Body of pancreas (tissue), 4 donors: ENCODE measurements around the gene FOXO6. TPM values are rescaled to one million over a fixed set of nuclear protein-coding genes. Genes with fewer than 3 reads are reported as not detected.

Source experiments
- ATAC-seq: fragments of 150-250 bp; one replicate; pipeline ENCODE4 v1.9.1; 2016
- DNase-seq, 4 donors: peaks; one replicate each; pipeline ENCODE4 v3.0.0-alpha.2; 2019
- H3K27ac ChIP-seq, 4 donors: fragments of 200-600 bp; sonication (generic); 1 replicate in 3 of 4; 2 replicates in 1 of 4; pipeline versions ENCODE4 v1.5.1 to v1.6.1; 2016 to 2019; ENCODE audit warnings: mild to moderate bottlenecking in 1 of 4, mixed read lengths in 1 of 4, moderate library complexity in 1 of 4
- H3K27me3 ChIP-seq, 2 donors: fragments of 200-600 bp; sonication (generic); one replicate each; pipeline ENCODE4 v1.6.0; 2016; ENCODE audit warnings: mild to moderate bottlenecking in 1 of 2
- H3K36me3 ChIP-seq, 2 donors: fragments of 200-600 bp; sonication (generic); replicated peaks in 1 of 2; 2 replicates each; pipeline ENCODE4 v1.5.1; 2016; ENCODE audit warnings: low read depth in 2 of 2; ENCODE audit not compliant: insufficient read depth in 1 of 2
- H3K4me1 ChIP-seq: fragments of 200-600 bp; sonication (generic); one replicate; pipeline ENCODE4 v1.6.0; 2016
- H3K4me3 ChIP-seq, 2 donors: fragments of 200-600 bp; sonication (generic); 1 replicate in 1 of 2; 2 replicates in 1 of 2; pipeline ENCODE4 v1.5.1; 2016 to 2019
- H3K9me3 ChIP-seq, 3 donors: fragments of 200-600 bp; sonication (generic); 1 replicate in 2 of 3; 2 replicates in 1 of 3; pipeline ENCODE4 v1.5.1; 2016
- CTCF ChIP-seq, 7 experiments: fragments of 450-650 bp in 4 of 7; fragments of 200-600 bp in 3 of 7; sonication (generic) in 3 of 7; IDR thresholded peaks; one replicate each; pipeline ENCODE4 v1.5.1; 2016 to 2019; ENCODE audit warnings: antibody characterized with exemption in 7 of 7
- POLR2A ChIP-seq, 3 donors: fragments of 450-650 bp; IDR thresholded peaks; one replicate each; pipeline ENCODE4 v1.6.1; 2016; ENCODE audit warnings: antibody characterized with exemption in 3 of 3, mild to moderate bottlenecking in 2 of 3
- WGBS, 2 donors: methylation state at CpG; one replicate each; pipeline ENCODE4 v1.1.5; 2017; 5-methylcytosine and 5-hydroxymethylcytosine counted together
- intact Hi-C: fragments of 100-400 bp; cut with DNase I; formaldehyde crosslinking; loops from one replicate; pipeline ENCODE4 v1.15.1; 2023
- total RNA-seq, 2 donors: library from RNA; depleted of rRNA; stranded (reverse); fragments of >200 nt; gene quantifications; one replicate each; pipeline ENCODE4 v1.1.0, GENCODE V29; 2016

FOXO6 gene
- total RNA-seq, 2 donors from 2014 or later = 1.0 to 2.3 TPM

GRCh38 chr1:41394959-41395956, 34.0 kb downstream of the FOXO6 start:
- 58 to 68% methylated on average over 12 to 14 of the region's 14 CpGs for WGBS, 2 donors
- no peaks in the 10 kb centered on the region for H3K36me3 ChIP-seq
- no peak for ATAC-seq
- H3K27ac ChIP-seq = no peak overlapping the region
- H3K4me3 ChIP-seq = no peak overlapping the region
- peaks cover 7% of the 10 kb centered on the region for H3K4me1 ChIP-seq
- no peaks in the 10 kb centered on the region for H3K27me3 ChIP-seq
- intact Hi-C loops = no loop called here
- no peak for TF ChIP-seq POLR2A (IDR thresholded peaks at IDR 0.05)
- no peak for TF ChIP-seq CTCF (IDR thresholded peaks at IDR 0.05)
- no peak for DNase-seq
- no peaks in the 10 kb centered on the region for H3K9me3 ChIP-seq

GRCh38 chr1:41396084-41396483, 34.9 kb downstream of the FOXO6 start:
- ATAC-seq (no peak), DNase-seq (no peak)
- TF ChIP-seq POLR2A (IDR thresholded peaks at IDR 0.05) = no peak
- TF ChIP-seq CTCF (IDR thresholded peaks at IDR 0.05) = no peak
- no peaks in the 10 kb centered on the region for H3K36me3 ChIP-seq
- H3K27me3 ChIP-seq = no peaks in the 10 kb centered on the region
- H3K9me3 ChIP-seq = no peaks in the 10 kb centered on the region
- WGBS, 2 donors = 61 to 68% methylated on average over 12 to 14 of the region's 14 CpGs
- H3K27ac ChIP-seq = no peak overlapping the region
- H3K4me3 ChIP-seq = no peak overlapping the region
- H3K4me1 ChIP-seq = peaks cover 7% of the 10 kb centered on the region
- intact Hi-C loops = no loop called here

DNA sequence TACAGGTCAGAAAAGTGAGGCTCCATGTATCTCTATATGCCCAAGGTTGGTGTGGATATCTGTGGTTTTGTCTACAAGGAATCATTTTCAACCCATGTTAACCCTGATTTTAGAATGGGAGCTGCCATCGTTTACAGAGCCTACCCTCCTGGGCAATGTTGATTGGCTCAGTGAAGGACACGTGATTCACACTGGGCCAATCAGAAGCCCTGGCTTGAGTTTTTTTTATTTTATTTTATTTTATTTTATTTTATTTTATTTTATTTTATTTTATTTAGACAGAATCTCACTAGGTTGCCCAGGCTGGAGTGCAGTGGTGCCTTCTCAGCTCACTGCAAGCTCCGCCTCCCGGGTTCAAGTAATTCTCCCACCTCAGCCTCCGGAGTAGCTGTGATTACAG, 35.8 kb downstream of the FOXO6 start:
- no peak overlapping the region for H3K4me3 ChIP-seq
- no peaks in the 10 kb centered on the region for H3K27me3 ChIP-seq
- no peak overlapping the region for H3K27ac ChIP-seq
- no peaks in the 10 kb centered on the region for H3K36me3 ChIP-seq
- ATAC-seq (no peak), DNase-seq (no peak)
- TF ChIP-seq POLR2A (IDR thresholded peaks at IDR 0.05) (no peak), CTCF (IDR thresholded peaks at IDR 0.05) (no peak)
- 69 to 73% methylated on average over 5 of the region's 5 CpGs for WGBS, 2 donors
- intact Hi-C loops = no loop called here
- peaks cover 7% of the 10 kb centered on the region for H3K4me1 ChIP-seq
- no peaks in the 10 kb centered on the region for H3K9me3 ChIP-seq

GRCh38 chr1:41397753-41398330, 36.6 kb downstream of the FOXO6 start:
- peaks cover 7% of the 10 kb centered on the region for H3K4me1 ChIP-seq
- TF ChIP-seq CTCF (IDR thresholded peaks at IDR 0.05) = no peak
- TF ChIP-seq POLR2A (IDR thresholded peaks at IDR 0.05) = no peak
- DNase-seq (no peak), ATAC-seq (no peak)
- H3K4me3 ChIP-seq = no peak overlapping the region
- no peak overlapping the region for H3K27ac ChIP-seq
- intact Hi-C loops = no loop called here
- H3K27me3 ChIP-seq = no peaks in the 10 kb centered on the region
- H3K36me3 ChIP-seq = no peaks in the 10 kb centered on the region
- WGBS, 2 donors = 74 to 83% methylated on average over 2 to 3 of the region's 3 CpGs
- no peaks in the 10 kb centered on the region for H3K9me3 ChIP-seq
